NCI-H526 (cell line): ENCODE results near the gene DNLZ.
"Not testable (repeated sequence)": the region's sequence is repeated elsewhere in the genome, so short reads cannot be mapped to it uniquely, and the experiment has no call there.

ENCODE experiments used
- DNase-seq, 2 experiments: peaks; one replicate each; lab custom pipeline; 2025; lab: John Stamatoyannopoulos, UW

The DNLZ gene

DNA sequence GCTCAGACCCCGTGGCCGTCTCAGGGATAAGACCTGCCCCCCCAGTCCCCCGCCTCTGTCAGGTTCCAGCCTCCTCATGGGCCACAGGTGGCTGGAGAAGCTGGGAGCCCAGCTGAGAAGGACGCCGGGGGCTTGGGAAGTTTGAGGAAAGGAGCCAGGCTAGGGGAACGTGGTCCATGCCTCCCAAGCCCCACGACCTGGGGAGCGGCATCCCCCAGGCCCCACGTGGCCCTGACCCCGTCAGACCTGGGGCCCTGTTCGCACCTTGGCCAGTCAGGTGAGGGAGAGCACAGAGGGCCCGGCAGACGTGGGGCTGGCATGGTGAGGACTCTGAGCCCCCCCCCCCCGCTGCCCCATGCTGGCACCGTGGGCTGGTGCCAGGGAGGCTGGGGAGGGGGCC lies 32.5 kb downstream of the DNLZ start:
- no peak for DNase-seq

DNA sequence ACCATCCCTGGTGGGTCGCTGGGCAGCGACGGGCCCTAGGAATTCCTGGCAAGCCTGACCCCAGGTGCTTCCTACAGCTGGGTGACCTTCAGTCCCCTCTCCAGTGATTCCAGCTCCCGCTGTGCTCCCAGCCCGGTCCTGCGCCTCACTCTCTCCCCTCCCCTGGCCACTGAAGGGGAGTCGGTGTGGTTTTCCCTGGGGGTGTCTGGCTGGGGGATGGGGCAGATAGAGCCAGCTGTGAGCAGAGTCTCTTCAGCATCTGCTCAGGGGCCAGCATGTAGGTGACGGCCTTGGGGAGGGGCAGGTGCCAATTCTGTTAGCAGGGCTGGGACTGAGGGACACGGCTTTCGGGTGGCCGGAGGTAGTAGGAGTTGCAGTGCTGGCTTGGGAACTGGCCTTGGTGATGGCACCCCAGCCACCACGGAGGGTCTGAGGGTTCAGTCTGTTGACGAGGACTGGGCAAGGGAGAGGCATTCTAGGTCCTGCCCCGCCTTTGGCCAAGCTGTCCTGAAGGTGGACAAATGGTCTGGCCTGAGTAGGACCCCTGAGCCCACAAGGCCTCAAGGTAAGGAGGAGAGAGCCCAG lies 33.0 kb downstream of the DNLZ start:
- DNase-seq, result no peak

DNA sequence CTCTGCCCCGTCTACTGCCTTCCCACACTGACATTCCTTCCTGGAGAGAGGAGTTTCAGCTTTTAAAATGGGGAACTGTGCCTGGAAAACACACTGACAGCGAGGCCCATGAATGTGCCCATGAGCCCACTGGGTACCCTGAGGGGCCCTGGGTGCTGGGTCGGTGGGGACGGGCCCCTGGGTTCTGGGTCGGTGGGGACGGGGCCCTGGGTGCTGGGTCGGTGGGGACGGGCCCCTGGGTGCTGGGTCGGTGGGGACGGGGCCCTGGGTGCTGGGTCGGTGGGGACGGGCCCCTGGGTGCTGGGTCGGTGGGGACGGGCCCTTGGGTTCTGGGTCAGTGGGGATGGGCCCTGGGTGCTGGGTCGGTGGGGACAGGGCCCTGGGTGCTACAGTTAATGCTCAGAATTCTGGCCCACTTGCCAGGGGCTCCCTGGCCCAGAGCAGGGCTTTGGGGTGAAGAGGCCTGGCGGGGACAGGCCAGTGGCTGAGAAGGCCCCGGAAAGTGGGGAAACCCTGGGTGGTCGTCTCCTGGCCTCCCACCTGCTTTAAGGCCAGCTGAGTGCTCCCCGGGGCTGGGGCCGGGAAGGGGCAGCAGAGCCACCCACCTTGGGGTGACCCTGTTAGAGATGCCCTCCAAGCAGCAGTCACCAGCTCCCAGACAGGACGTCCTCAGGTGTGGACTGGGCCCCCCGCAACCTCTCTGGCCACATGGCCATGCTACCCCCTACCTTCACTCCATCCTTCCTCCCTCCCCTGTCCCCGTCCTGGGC lies 33.7 kb downstream of the DNLZ start:
- no peak for DNase-seq

DNA sequence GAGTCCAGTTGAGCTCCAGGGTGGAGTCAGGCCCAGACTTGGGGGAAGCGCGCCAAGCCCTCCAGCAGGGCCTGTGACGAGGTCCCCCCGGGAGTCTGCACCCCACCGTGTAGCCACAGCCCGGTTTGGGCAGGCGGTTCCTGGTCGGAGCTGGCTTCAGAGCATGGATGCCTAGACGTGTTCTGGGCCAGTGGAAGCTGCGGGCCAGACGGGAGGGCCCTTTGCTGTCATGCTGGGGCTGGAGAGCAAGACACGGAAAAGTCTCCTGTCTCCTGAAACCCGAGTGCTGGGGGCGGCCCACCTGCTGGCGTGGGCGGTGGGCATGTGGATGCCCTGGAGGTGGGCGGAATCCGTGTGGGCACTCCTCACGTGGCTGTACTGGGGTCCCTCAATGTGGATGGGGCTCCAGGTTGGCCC lies 34.3 kb downstream of the DNLZ start:
- no peak for DNase-seq

DNA sequence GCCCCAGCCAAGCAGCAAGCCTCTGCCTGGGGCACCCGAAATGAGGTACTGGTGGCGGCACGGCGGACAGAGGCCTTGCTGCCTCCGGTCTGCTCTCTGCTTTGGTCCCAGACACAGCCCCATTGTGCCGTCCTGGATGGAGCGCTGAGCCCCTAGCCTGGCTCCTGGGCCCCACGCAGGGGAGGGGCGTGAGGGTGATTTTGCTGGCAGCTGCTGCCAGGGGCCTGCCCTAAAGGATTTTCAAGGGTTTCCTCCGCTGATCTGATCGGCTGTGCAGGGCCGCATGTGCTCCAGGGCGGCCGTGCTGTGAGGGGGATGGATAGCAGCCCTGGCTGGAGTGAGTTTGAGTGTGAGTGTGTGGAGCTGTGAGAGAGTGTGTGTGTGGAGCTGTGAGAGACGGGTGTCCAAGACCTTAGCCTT lies 34.9 kb downstream of the DNLZ start:
- peak in 1 of 2 experiments; percentile 59 for DNase-seq

DNA sequence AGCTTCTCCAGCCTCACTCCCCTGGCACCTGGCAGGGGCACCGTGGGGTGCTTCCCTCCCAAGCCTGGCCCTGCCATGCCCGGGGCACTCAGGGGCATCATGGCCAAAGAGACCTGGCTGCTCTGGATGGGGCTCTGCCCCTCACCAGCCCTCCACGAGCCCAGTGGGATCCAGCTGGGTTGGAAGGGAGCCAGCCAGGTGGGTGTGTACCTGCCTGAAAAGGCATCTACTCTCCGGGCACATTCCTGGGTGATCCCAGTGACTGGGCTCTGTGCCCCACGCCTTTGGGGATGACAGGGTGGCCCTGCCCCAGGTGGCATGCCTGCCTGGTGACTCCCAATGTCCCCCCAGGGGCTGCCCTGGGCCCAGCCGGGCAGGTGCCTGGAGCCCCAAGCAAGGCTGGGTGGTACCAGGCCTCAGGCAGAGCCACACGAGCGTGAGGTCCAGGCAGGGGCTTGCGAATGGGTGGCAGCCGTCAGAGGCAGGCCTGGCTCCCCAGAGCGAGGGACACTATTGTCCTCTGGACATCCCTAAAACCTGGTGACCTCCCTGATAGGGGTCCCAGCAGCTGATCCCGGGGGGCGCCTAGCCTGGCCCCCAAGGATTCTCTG lies 35.4 kb downstream of the DNLZ start:
- DNase-seq, result peak in 1 of 2 experiments; percentile 52

DNA sequence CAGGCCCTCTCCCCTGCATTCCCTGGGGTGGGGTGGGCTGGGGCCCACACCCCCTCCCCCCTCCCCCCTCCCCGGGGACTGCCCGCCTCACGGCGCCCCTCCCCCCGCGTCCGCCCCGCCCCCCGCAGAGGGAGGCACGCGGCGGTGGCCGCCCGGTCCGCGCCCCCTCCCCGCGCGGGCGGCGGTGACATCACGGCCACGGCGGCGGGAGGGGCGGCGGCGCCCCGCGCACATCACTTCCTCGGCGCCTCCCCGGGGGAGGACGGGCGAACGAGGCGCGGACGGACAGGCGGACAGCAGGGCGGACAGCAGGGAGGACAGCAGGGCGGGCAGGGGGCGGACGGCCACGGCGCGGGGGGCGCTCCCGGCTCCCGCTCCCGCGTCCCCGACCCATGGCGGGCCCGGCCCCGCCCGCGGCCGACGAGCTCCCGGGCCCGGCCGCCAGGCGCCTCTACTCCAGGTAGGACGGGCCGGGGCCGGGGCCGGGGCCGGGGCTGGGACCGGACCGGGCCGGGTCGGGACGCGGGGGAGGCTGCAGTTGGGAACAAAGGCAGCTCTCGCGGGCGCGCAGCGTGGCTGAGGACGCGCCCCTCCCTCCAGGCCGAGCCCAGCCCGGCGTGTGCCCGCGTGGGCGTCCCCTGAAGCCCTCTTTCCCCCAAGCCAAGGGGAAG lies 36.1 kb downstream of the DNLZ start, which contains the start of gene GPSM1:
GPSM1 (plus strand) TSS at position 236 of the 671 bp plus-strand sequence; CDS start at position 393, 157 bp downstream.
- peak in 1 of 2 experiments; percentile 52 for DNase-seq

DNA sequence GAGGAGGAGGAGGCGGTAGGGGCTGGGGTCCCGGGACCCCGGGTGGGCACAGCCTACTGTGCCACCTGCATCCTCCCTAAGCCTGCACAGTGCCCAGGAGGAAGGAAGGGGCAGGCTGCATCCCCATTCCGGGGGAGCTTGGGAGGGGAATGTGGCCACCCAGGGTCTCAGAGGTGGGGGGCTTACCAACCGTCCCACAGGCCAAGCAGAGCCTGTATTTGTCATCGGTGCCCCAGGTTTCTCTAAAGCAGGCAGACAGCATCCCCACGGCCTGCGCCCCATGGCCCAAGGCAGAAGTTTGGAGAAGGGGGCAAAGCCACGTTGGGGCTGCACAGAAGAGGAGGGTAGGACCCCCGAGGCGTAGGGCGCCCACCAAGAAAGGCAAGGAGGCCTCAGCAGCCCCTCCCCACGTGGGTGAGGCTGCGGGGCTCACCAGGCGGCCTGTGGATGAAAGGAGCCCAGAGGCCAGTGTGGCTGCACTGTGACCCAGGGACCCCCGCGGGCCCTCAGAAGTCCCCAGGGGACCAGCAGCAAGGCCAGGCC lies 36.7 kb downstream of the DNLZ start:
- no peak for DNase-seq

DNA sequence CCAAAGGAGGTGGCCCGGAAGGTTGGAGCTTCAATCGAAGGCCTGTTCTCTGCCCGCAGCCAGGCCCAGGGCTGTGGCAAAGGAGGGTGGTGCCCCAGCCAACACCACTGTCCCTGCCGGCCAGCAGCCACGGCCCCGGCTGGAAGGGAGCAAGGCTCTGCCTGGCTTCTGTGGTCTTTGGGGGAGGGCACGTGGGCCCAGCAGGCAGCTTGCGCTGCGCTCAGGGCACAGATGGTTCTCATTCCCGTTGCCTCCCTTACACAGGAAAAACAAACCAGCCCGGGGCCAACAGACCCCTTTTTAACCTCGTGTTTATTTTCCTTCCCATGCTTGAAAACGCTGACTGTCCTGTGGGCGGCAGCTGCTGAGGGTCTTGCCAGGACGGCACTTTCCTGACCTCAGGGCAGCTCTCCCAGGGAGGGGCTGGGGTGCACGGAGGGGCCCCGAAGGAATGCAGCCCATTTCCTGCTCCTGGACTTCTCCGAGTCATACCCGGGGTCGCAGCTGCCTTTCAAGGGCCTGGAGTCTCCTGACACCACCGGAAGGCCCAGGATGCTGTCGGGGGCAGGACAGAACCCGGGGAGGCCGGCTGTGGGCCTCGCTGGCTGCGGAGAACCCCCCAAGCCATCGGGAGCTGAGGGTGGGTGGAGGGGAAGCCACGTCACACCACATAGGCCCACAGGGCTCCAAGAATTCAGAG lies 37.3 kb downstream of the DNLZ start:
- DNase-seq, result no peak

DNA sequence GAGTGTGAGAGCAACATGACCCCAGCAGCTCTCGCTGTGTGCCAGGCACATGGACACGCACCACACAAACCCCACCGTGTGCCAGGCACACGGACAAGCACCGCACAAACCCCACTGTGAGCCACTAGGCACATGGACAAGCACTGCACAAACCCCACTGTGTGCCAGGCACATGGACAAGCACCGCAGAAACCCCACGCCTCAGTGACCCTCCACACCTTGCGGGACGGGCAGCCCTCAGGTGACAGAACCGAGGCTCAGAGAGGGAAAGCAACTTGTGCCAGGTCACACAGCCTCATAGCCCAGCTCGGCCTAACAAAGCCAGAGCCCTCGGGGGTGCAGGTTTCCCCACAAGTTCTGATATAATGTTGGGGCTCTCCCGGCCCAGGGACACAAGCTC lies 38.2 kb downstream of the DNLZ start:
- no peak for DNase-seq

DNA sequence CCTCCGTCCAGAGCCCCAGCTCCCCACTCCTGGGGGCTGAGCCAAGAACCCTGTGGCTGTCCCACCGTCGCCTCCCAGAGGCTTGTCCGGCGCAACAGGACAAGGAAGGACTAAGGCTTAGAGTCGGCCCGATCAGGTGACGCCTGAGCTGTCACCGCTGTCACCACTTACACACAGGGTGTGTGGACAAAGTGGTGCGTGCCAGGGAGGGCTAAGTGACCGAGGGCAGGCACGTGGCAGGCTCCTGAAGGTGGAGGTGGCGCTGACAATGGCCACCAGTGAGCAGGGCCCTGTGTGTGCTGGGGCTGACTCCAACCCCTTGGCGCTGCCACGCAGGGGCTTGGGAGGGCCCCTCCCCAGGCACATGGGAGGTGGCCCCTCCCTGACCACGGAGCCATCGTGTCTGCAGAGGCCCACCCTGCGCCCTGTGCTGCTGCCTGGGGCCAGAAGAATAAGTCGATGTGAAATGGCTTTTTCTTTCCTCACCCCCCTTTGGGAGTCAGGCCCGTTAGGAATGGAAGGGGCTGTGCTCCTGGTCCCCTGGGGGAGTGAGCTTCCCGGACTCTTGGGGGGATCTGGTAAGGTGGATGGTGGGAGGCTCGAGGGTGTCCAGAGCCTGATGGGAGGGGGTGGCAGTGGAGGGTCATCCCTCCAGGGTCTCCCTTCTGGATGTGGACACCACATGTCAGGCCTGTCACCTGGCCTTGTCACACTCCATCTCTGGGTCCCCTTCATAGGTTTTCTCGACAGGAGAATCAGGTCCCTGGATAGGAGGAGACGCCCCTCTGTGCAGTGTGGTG lies 38.8 kb downstream of the DNLZ start:
- no peak for DNase-seq

DNA sequence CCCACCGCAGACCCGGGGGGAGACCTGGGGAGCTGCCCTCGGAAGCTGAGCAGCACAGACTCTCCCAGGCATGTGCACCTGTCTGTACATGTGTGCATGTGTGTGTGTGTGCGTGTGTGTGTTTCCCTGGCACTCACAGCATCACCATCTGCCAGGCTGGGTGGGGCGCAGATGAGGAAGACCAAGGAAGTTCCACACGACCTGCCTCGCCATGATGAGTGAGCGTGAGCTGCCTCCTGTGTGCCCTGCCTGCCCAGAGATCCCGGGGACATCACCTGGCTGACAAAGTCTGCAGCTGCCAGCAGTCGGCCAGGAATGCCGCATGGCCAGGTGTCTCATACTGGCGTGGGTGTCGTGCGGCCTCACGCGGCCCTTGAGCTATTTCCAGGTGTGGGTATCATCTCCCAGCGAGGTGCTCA lies 40.2 kb downstream of the DNLZ start:
- no peak for DNase-seq

DNA sequence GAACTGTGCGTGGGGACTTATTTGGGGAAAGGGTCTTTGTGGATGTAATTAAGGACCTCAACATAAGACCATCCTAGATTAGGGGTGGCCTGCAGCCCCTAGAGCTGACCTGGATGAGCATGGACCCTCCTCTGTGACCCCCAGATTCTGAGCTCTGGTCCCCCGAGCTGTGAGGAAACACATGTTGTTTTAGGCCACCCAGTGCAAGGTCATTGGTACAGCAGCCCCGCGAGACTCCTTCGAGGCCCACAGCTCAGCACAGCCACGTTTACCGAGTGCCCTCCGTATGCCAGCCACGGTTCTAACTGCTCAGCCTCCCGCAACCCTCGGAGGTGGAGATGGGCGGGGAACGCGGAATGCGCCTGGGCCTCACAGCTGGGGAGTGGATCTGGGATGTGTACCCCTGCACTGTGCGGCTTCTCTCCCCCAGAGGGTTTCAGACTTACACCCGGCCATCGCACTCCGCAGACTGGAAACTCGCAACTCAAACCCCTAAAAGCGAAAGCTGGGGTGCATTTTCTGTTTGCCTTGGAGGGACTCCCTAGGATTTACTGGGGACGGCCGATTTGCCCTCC lies 40.7 kb downstream of the DNLZ start:
- DNase-seq, result no peak

DNA sequence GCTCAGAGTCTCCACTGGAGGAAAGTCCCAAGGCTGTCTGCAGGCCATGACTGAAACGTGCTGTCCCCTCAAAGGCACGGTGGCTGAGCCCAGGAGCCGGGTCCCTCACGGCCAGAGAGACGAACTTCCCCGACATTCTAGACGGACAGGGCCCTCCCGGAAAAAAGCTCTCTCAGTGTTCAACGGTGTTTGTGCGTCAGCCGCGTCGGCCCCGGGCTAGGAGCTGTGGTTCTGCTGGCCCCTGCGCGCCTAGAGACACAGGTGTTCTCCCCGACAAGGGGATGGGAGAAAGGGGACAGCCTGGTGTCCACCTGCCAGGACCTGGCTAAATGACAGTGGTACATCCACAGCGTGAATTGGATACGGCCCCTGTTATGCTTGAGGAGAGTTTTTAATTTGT lies 42.0 kb downstream of the DNLZ start:
- DNase-seq, result no peak

DNA sequence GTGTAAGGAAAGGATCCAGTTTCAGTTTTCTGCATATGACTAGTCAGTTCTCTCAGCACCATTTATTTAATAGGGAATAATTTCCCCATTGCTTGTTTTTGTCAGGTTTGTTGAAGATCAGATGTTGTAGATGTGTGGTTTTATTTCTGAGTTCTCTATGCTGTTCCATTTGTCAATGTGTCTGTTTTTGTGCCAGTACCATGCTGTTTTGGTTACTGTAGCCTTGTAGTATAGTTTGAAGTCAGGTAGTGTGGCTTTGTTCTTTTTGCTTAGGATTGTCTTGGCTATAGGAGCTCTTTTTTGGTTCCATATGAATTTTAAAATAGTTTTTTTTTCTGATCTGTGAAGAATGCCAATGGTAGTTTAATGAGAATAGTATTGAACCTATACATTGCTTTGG lies 42.6 kb downstream of the DNLZ start:
- not testable (repeated sequence) for DNase-seq

DNA sequence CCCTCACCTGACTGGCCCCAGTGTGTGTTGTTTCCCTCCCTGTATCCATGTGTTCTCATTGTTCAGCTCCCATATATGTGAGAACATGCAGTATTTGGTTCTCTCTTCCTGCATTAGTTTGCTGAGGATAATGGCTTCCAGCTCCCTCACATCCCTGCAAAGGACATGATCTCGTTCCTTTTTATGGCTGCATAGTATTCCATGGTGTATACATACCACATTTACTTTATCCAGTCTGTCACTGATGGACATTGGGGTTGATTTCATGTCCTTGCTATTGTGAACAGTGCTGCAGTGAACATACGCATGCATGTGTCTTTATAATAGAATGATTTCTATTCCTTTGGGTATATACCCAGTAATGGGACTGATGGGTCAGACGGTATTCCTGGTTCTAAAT lies 43.6 kb downstream of the DNLZ start:
- DNase-seq, result not testable (repeated sequence)

DNA sequence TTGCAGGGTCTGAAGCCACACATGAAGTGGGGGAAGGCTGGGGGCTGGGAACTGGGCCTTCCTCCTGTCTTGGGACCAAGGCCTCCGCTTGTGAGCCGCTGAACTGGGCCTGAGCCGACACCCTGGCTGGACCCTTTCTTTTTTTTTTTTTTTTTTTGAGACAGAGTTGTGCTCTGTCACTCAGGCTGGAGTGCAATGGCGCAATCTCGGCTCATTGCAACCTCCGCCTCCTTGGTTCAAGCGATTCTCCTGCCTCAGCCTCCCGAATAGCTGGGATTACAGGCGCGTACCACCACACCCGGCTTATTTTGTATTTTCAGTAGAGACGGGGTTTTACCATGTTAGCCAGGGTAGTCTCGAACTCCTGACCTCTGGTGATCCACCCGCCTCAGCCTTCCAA lies 44.3 kb downstream of the DNLZ start:
- not testable (repeated sequence) for DNase-seq

DNA sequence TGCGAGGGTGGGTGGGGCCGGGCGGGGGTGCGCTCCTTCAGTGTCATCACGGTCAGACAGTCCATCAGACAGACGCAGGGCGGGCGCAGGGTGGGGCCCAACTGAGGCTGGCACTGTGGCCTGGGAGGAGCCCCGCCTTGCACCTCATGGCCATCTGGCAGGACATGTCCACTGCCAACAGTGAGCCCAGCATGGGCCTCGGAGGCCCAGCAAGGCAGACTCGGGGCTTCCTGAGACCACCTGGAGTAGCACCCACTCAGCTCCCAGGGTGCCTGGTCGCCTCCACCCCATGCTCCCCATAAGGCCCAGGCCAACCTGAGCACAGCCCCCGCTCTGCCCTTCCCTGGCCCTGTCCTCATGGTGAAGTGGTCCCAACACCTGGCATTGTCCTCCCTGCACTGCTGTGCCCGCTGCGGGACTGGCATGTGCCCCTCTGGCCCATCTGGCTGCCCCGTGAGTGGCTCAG lies 44.7 kb downstream of the DNLZ start:
- no peak for DNase-seq

DNA sequence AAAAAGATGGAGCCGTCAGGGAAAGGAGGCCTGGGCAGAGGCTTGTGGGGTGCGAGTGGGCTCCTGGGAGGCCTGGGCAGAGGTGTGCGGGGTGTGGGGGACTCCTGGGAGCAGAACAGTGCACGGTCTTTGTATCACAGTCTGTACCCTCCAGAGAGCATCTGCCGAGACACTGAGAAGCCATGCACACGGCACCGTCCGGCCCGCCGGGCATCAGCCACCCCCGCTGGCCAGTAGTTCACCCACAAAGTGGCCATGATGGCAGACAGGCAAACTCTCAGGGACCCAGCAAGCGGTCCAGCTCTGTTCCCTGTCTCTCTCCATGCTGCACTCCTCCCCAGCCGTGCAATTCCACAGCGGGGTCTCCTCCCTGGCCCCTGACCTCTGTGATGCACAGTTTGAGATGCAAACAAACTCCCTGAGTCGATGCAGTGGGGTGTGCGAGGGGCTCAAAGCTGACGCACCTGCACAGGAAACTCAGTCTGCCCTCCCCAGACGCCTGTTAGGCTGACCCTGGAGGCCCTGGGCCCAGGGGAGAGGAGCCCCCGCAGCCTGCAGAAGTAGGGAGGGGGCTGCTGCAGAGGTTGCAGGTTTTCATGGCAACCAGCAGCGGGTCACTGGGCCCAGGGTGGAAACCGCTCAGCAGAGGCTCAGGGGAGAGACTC lies 45.3 kb downstream of the DNLZ start:
- DNase-seq, result no peak

DNA sequence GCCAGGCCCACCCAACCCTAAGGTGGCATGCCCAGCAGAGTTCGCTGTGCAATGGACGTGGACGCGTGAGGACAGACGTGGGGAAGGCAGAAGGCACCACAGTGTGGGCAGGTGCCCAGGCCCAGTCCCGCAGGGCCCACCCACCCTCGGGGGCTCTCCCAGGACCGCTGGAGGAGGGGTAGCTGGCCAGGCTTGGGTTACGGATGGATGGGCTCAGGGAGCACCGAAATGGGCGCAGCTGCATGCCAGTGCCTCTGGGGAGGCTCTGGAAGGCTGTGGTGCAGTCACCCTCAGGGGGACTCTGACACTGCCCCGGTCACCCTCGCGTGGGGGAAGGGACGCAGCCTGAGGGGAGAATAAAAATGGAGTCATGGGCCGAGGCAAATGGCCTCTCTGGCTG lies 45.8 kb downstream of the DNLZ start:
- no peak for DNase-seq
